Rectal smooth muscle tissue (tissue), 1 donor: ENCODE results near the gene PLEKHS1.
"Not testable (repeated sequence)": the region's sequence is repeated elsewhere in the genome, so short reads cannot be mapped to it uniquely, and the experiment has no call there.

ENCODE experiments used
- H3K27ac ChIP-seq: one replicate; pipeline ENCODE4 v1.7.0; 2013; ENCODE audit warnings: low read depth, low read length, inconsistent platforms
- H3K27me3 ChIP-seq: one replicate; pipeline ENCODE4 v1.7.0; 2013; ENCODE audit warnings: low read length; ENCODE audit not compliant: control insufficient read depth, insufficient read depth
- H3K36me3 ChIP-seq: one replicate; pipeline ENCODE4 v1.7.0; 2013; ENCODE audit warnings: low read length; ENCODE audit not compliant: control insufficient read depth, insufficient read depth
- H3K4me1 ChIP-seq: one replicate; pipeline ENCODE4 v1.7.0; 2013; ENCODE audit warnings: low read length; ENCODE audit not compliant: control insufficient read depth, insufficient read depth
- H3K4me3 ChIP-seq: one replicate; pipeline ENCODE4 v1.7.0; 2013; ENCODE audit warnings: low read length
- H3K9ac ChIP-seq: one replicate; pipeline ENCODE4 v1.7.0; 2013; ENCODE audit warnings: low read length

Gene PLEKHS1

GRCh38 chr10:113819989-113820388, 68.5 kb downstream of the PLEKHS1 start:
- no peaks in the 10 kb centered on the region for H3K27me3 ChIP-seq
- H3K36me3 ChIP-seq = no peaks in the 10 kb centered on the region
- no peak overlapping the region for H3K4me3 ChIP-seq

GRCh38 chr10:113820507-113820906, 69.0 kb downstream of the PLEKHS1 start:
- H3K27ac ChIP-seq = no peak overlapping the region
- H3K36me3 ChIP-seq = no peaks in the 10 kb centered on the region
- no peak overlapping the region for H3K9ac ChIP-seq
- H3K4me3 ChIP-seq = no peak overlapping the region
- H3K27me3 ChIP-seq = no peaks in the 10 kb centered on the region
- peaks cover 2% of the 10 kb centered on the region for H3K4me1 ChIP-seq

More at GRCh38 chr10:113819989-113820388, 68.5 kb downstream of the PLEKHS1 start:
- Histone ChIP-seq H3K4me1 (peaks cover 2% of the 10 kb centered on the region), H3K9ac (no peak overlapping the region), H3K27ac (no peak overlapping the region)

GRCh38 chr10:113821306-113821705, 69.8 kb downstream of the PLEKHS1 start:
- H3K36me3 ChIP-seq, H3K4me3 ChIP-seq, H3K4me1 ChIP-seq: not testable (repeated sequence)

GRCh38 chr10:113822174-113822573, 70.7 kb downstream of the PLEKHS1 start:
- H3K36me3 ChIP-seq = no peaks in the 10 kb centered on the region
- no peak overlapping the region for H3K27ac ChIP-seq
- H3K4me3 ChIP-seq = no peak overlapping the region
- no peaks in the 10 kb centered on the region for H3K27me3 ChIP-seq
- H3K4me1 ChIP-seq = peaks cover 2% of the 10 kb centered on the region
- H3K9ac ChIP-seq = no peak overlapping the region

More at GRCh38 chr10:113821306-113821705, 69.8 kb downstream of the PLEKHS1 start:
- H3K27me3 ChIP-seq, H3K27ac ChIP-seq, H3K9ac ChIP-seq: not testable (repeated sequence)

- Histone ChIP-seq H3K4me3 (no peak overlapping the region), H3K9ac (no peak overlapping the region), H3K27ac (no peak overlapping the region), H3K36me3 (no peaks in the 10 kb centered on the region), H3K27me3 (no peaks in the 10 kb centered on the region), H3K4me1 (peaks cover 2% of the 10 kb centered on the region)
These were observed 71.9 kb downstream of the PLEKHS1 start for GRCh38 chr10:113823389-113823788.

- H3K4me3 ChIP-seq = no peak overlapping the region
- H3K36me3 ChIP-seq = no peaks in the 10 kb centered on the region
- no peak overlapping the region for H3K27ac ChIP-seq
- H3K4me1 ChIP-seq = peaks cover 2% of the 10 kb centered on the region
- H3K27me3 ChIP-seq = no peaks in the 10 kb centered on the region
- no peak overlapping the region for H3K9ac ChIP-seq
These were observed 74.3 kb downstream of the PLEKHS1 start for GRCh38 chr10:113825791-113826190.

- H3K27ac ChIP-seq, H3K9ac ChIP-seq, H3K36me3 ChIP-seq, H3K4me3 ChIP-seq, H3K27me3 ChIP-seq, H3K4me1 ChIP-seq: not testable (repeated sequence)
These were observed 77.1 kb downstream of the PLEKHS1 start for GRCh38 chr10:113828567-113828966.
